SK-N-SH (cell line): ENCODE data around the gene CENPT. TPM values are rescaled to one million over a fixed set of nuclear protein-coding genes. Genes with fewer than 3 reads are reported as not detected.
A peak's percentile ranks its signal among the peaks of the same experiment; 100 is the strongest.

Experiments
- CTCF ChIA-PET: fragments of 300-600, 350-600 bp; formaldehyde crosslinking; extraction: SDS; loops from one replicate; lab custom pipeline; 2021; lab: Yijun Ruan, JAX
- POLR2A ChIA-PET: fragments of 350-600 bp; sonication (Branson Sonifier 250); formaldehyde crosslinking; extraction: SDS; loops from one replicate; lab custom pipeline; 2020; ENCODE audit warnings: antibody characterized with exemption, inconsistent platforms; lab: Yijun Ruan, JAX
- DNase-seq: peaks from one replicate; pipeline ENCODE4 v3.0.0; 2012
- H2AFZ ChIP-seq: fragments of 200-600 bp; sonication (generic); 2 replicates; pipeline ENCODE4 v1.8.1; 2016; ENCODE audit warnings: antibody characterized with exemption, mild to moderate bottlenecking, low read depth
- H3F3A ChIP-seq: fragments of 200-600 bp; sonication (generic); replicated peaks from 2 replicates; pipeline ENCODE3; 2016; ENCODE audit warnings: antibody characterized with exemption, mild to moderate bottlenecking; ENCODE audit not compliant: insufficient read depth
- H3K27ac ChIP-seq, 2 experiments: fragments of 200-500 bp in 1 of 2; fragments of 200-600 bp in 1 of 2; sonication (Bioruptor generic) in 1 of 2; sonication (generic), shearing (Covaris generic) in 1 of 2; 2 replicates each; pipeline versions ENCODE4 v1.5.1 to v1.6.1; 2014 to 2016; ENCODE audit warnings: low read depth in 2 of 2, inconsistent platforms in 1 of 2, low read length in 1 of 2, mild to moderate bottlenecking in 1 of 2, mixed read lengths in 1 of 2
- H3K27me3 ChIP-seq: fragments of 200-600 bp; sonication (generic), shearing (Covaris generic); 2 replicates; pipeline ENCODE4 v1.6.1; 2016; ENCODE audit warnings: mixed run types; ENCODE audit not compliant: insufficient read depth
- H3K36me3 ChIP-seq, 2 experiments: fragments of 200-500 bp in 1 of 2; fragments of 200-600 bp in 1 of 2; sonication (Bioruptor generic) in 1 of 2; sonication (generic) in 1 of 2; replicated peaks in 1 of 2; 2 replicates each; pipeline versions ENCODE3 to v1.5.1; 2014 to 2016; ENCODE audit warnings: low read length in 1 of 2, mild to moderate bottlenecking in 1 of 2; ENCODE audit not compliant: insufficient read depth in 2 of 2, control insufficient read depth in 1 of 2
- H3K4me1 ChIP-seq, 2 experiments: fragments of 200-500 bp in 1 of 2; fragments of 200-600 bp in 1 of 2; sonication (Bioruptor generic) in 1 of 2; sonication (generic), shearing (Covaris generic) in 1 of 2; 2 replicates each; pipeline versions ENCODE4 v1.5.1 to v1.6.1; 2014 to 2016; ENCODE audit warnings: low read depth in 1 of 2, low read length in 1 of 2, mixed run types in 1 of 2; ENCODE audit not compliant: insufficient read depth in 2 of 2, control insufficient read depth in 1 of 2
- H3K4me2 ChIP-seq: fragments of 200-600 bp; sonication (generic), shearing (Covaris generic); 2 replicates; pipeline ENCODE4 v1.6.1; 2017; ENCODE audit warnings: mixed run types
- H3K4me3 ChIP-seq, 2 experiments: fragments of 200-500 bp in 1 of 2; fragments of 200-600 bp in 1 of 2; sonication (Bioruptor generic) in 1 of 2; sonication (generic), shearing (Covaris generic) in 1 of 2; 2 replicates each; pipeline versions ENCODE4 v1.5.1 to v1.8.1; 2014 to 2016; ENCODE audit warnings: low read depth in 2 of 2, inconsistent platforms in 1 of 2, low read length in 1 of 2, mild to moderate bottlenecking in 1 of 2, mixed read lengths in 1 of 2, moderate library complexity in 1 of 2
- H3K79me2 ChIP-seq: fragments of 200-600 bp; sonication (generic); 2 replicates; pipeline ENCODE4 v1.8.1; 2017; ENCODE audit warnings: mild to moderate bottlenecking; ENCODE audit not compliant: insufficient read depth
- H3K9ac ChIP-seq: fragments of 200-600 bp; sonication (generic); 2 replicates; pipeline ENCODE4 v1.6.1; 2017; ENCODE audit warnings: mixed run types
- H3K9me2 ChIP-seq: fragments of 200-600 bp; sonication (generic); 2 replicates; pipeline ENCODE4 v1.6.1; 2017; ENCODE audit warnings: mixed run types
- H3K9me3 ChIP-seq: fragments of 200-600 bp; sonication (generic); 2 replicates; pipeline ENCODE4 v1.6.1; 2017; ENCODE audit warnings: mixed run types, mild to moderate bottlenecking, moderate library complexity
- H4K20me1 ChIP-seq: fragments of 200-600 bp; sonication (generic); 2 replicates; pipeline ENCODE4 v1.6.1; 2017; ENCODE audit warnings: mild to moderate bottlenecking, mixed run types; ENCODE audit not compliant: insufficient read depth
- CTCF ChIP-seq: fragments of 200-600 bp; sonication (generic); IDR thresholded peaks from 2 replicates; pipeline ENCODE4 v1.6.1; 2017; ENCODE audit warnings: antibody characterized with exemption, mild to moderate bottlenecking, moderate library complexity
- EP300 ChIP-seq, 2 experiments: IDR thresholded peaks; 2 replicates each; pipeline versions ENCODE4 v1.4.0 to v1.6.1; 2012; ENCODE audit warnings: borderline replicate concordance in 1 of 2, low read depth in 1 of 2, low read length in 1 of 2
- EZH2phosphoT487 ChIP-seq: fragments of 200-600 bp; sonication (generic); IDR thresholded peaks from 2 replicates; pipeline ENCODE4 v1.6.1; 2017; ENCODE audit warnings: low read depth, mixed run types, mild to moderate bottlenecking, antibody characterized with exemption, moderate library complexity, borderline replicate concordance
- GABPA ChIP-seq: IDR thresholded peaks from 2 replicates; pipeline ENCODE4 v1.4.0; 2012; ENCODE audit warnings: low read depth, mild to moderate bottlenecking
- MAX ChIP-seq: IDR thresholded peaks from 2 replicates; pipeline ENCODE4 v1.4.0; 2012; ENCODE audit warnings: low read depth
- MEF2A ChIP-seq: IDR thresholded peaks from 2 replicates; pipeline ENCODE4 v1.4.0; 2012; ENCODE audit warnings: low read depth, borderline replicate concordance
- MXI1 ChIP-seq: IDR thresholded peaks from 2 replicates; pipeline ENCODE4 v1.6.1; 2012; ENCODE audit warnings: mild to moderate bottlenecking, low read depth, low read length, improper control_type of control experiment
- NFIC ChIP-seq: IDR thresholded peaks from 2 replicates; pipeline ENCODE4 v1.4.0; 2012; ENCODE audit warnings: borderline replicate concordance
- POLR2AphosphoS5 ChIP-seq: IDR thresholded peaks from 2 replicates; pipeline ENCODE4 v1.6.1; 2012; ENCODE audit warnings: low read depth, low read length
- RCOR1 ChIP-seq: fragments of 150-350 bp; IDR thresholded peaks from 2 replicates; pipeline ENCODE4 v1.6.1; 2017; ENCODE audit warnings: antibody characterized with exemption, low read length
- SIN3A ChIP-seq: IDR thresholded peaks from 2 replicates; pipeline ENCODE4 v1.6.1; 2012; ENCODE audit warnings: low read depth, mild to moderate bottlenecking, low read length, moderate library complexity, borderline replicate concordance
- SMC3 ChIP-seq: IDR thresholded peaks from 2 replicates; pipeline ENCODE4 v1.6.1; 2012; ENCODE audit warnings: low read depth, low read length, improper control_type of control experiment
- TAF1 ChIP-seq: IDR thresholded peaks from 2 replicates; pipeline ENCODE4 v1.6.1; 2012; ENCODE audit warnings: low read depth, mild to moderate bottlenecking, low read length, moderate library complexity, borderline replicate concordance
- YY1 ChIP-seq: IDR thresholded peaks from 2 replicates; pipeline ENCODE4 v1.4.0; 2012; ENCODE audit warnings: low read depth, mild to moderate bottlenecking
- WGBS: methylation state at CpG from one replicate; pipeline ENCODE4 v1.1.6; 2017; ENCODE audit warnings: low lambda C conversion rate; 5-methylcytosine and 5-hydroxymethylcytosine counted together
- polyA plus RNA-seq, 3 experiments: library from polyadenylated mRNA; depleted of rRNA; stranded (reverse); fragments of >200 nt; gene quantifications; 2 replicates each; pipeline ENCODE4 v1.2.3, GENCODE V29; 2012
- TF ChIP-seq, protein P1 (sequence below): IDR thresholded peaks from 2 replicates; pipeline ENCODE4 v1.6.1; 2012; ENCODE audit warnings: mild to moderate bottlenecking, low read depth, low read length, moderate library complexity
- TF ChIP-seq, protein P2 (sequence below): IDR thresholded peaks from 2 replicates; pipeline ENCODE4; 2012

CENPT gene
- polyA plus RNA-seq, 1 of the 3 experiments (the other 2 are of a cell fraction), result 48.6 TPM

GRCh38 chr16:67874372-67874771 lies 26.9 kb upstream of the CENPT start:
- peaks cover 46% of the 10 kb centered on the region for H3K79me2 ChIP-seq
- H4K20me1 ChIP-seq, result peaks cover 27% of the 10 kb centered on the region
- WGBS, result no CpG with 5 or more reads among the region's 3 CpGs
- H3K9me3 ChIP-seq, result no peaks in the 10 kb centered on the region
- TF ChIP-seq MEF2A, result no peak
- TF ChIP-seq EP300 (IDR thresholded peaks at IDR 0.05; ENCODE audit: borderline replicate concordance in 1 of 2, low read depth in 1 of 2, low read length in 1 of 2), result no peak
- no peak for TF ChIP-seq SIN3A
- no peak for TF ChIP-seq EZH2phosphoT487
- TF ChIP-seq, all 33 proteins: peak for 0
- peak overlapping the region; percentile 94 to 96 for H3K4me3 ChIP-seq
- no peak overlapping the region for H2AFZ ChIP-seq
- no peaks in the 10 kb centered on the region for H3K9me2 ChIP-seq
- H3F3A ChIP-seq, result peaks cover 20% of the 10 kb centered on the region
- peaks cover 27 to 57% of the 10 kb centered on the region in 2 experiments for H3K36me3 ChIP-seq
- peak overlapping the region; percentile 95 for H3K9ac ChIP-seq
- H3K27me3 ChIP-seq, result no peaks in the 10 kb centered on the region
- ChIA-PET POLR2A (no interaction called here), CTCF (interaction anchor here (1.2 to 22.4 kb wide), 5 partner anchors 10 to 353 kb away, joined by 4 to 564 read pairs (median 7); partner anchors contain the start of genes CTRL, LCAT, NRN1L and PSMB10)
- DNase-seq, result no peak
- no peak overlapping the region for H3K27ac ChIP-seq
- peak overlapping the region; percentile 99 for H3K4me2 ChIP-seq
- peaks cover 11 to 13% of the 10 kb centered on the region in 2 experiments; a peak in 1 of 4 replicates for H3K4me1 ChIP-seq

- Histone ChIP-seq H3K36me3 (peaks cover 22 to 53% of the 10 kb centered on the region in 2 experiments), H3K4me1 (peaks cover 11 to 13% of the 10 kb centered on the region in 2 experiments; a peak in 1 of 4 replicates), H3K9ac (peak overlapping the region; percentile 95), H3K4me3 (peak overlapping the region; percentile 94 to 96), H3K4me2 (peak overlapping the region; percentile 99), H3F3A (peaks cover 20% of the 10 kb centered on the region), H3K27ac (peak overlapping the region; percentile 64 to 66; a peak in 3 of 4 replicates), H4K20me1 (peaks cover 27% of the 10 kb centered on the region), H2AFZ (peak overlapping the region; percentile 82; the same call in 1 of the 2 replicates), H3K9me3 (no peaks in the 10 kb centered on the region), H3K9me2 (no peaks in the 10 kb centered on the region), H3K27me3 (no peaks in the 10 kb centered on the region), H3K79me2 (peaks cover 46% of the 10 kb centered on the region)
- CTCF ChIA-PET, result interaction anchor here (0.8 to 22.4 kb wide), 6 partner anchors 11 to 353 kb away, joined by 4 to 564 read pairs (median 6); partner anchors contain the start of genes CTRL, LCAT, NRN1L and PSMB10
- POLR2A ChIA-PET, result interaction anchor here (0.6 to 1.4 kb wide), 3 partner anchors 9 to 172 kb away, joined by 4 to 6 read pairs (median 5); partner anchors contain the start of gene NRN1L
- DNase-seq, result no peak
- 16% methylated on average over 17 of the region's 23 CpGs for WGBS
- no peak for TF ChIP-seq POLR2AphosphoS5
- TF ChIP-seq SIN3A, result no peak
- no peak for TF ChIP-seq MEF2A
- no peak for TF ChIP-seq EP300 (IDR thresholded peaks at IDR 0.05; ENCODE audit: borderline replicate concordance in 1 of 2, low read depth in 1 of 2, low read length in 1 of 2)
- TF ChIP-seq, protein P1, sequence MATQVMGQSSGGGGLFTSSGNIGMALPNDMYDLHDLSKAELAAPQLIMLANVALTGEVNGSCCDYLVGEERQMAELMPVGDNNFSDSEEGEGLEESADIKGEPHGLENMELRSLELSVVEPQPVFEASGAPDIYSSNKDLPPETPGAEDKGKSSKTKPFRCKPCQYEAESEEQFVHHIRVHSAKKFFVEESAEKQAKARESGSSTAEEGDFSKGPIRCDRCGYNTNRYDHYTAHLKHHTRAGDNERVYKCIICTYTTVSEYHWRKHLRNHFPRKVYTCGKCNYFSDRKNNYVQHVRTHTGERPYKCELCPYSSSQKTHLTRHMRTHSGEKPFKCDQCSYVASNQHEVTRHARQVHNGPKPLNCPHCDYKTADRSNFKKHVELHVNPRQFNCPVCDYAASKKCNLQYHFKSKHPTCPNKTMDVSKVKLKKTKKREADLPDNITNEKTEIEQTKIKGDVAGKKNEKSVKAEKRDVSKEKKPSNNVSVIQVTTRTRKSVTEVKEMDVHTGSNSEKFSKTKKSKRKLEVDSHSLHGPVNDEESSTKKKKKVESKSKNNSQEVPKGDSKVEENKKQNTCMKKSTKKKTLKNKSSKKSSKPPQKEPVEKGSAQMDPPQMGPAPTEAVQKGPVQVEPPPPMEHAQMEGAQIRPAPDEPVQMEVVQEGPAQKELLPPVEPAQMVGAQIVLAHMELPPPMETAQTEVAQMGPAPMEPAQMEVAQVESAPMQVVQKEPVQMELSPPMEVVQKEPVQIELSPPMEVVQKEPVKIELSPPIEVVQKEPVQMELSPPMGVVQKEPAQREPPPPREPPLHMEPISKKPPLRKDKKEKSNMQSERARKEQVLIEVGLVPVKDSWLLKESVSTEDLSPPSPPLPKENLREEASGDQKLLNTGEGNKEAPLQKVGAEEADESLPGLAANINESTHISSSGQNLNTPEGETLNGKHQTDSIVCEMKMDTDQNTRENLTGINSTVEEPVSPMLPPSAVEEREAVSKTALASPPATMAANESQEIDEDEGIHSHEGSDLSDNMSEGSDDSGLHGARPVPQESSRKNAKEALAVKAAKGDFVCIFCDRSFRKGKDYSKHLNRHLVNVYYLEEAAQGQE, result no peak
- TF ChIP-seq SMC3, result no peak
- no peak for TF ChIP-seq MAX
- TF ChIP-seq MXI1, result no peak
- no peak for TF ChIP-seq YY1
- TF ChIP-seq, protein P2, sequence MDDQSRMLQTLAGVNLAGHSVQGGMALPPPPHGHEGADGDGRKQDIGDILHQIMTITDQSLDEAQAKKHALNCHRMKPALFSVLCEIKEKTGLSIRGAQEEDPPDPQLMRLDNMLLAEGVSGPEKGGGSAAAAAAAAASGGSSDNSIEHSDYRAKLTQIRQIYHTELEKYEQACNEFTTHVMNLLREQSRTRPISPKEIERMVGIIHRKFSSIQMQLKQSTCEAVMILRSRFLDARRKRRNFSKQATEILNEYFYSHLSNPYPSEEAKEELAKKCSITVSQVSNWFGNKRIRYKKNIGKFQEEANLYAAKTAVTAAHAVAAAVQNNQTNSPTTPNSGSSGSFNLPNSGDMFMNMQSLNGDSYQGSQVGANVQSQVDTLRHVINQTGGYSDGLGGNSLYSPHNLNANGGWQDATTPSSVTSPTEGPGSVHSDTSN, result no peak
- TF ChIP-seq EZH2phosphoT487, result no peak
- no peak for TF ChIP-seq GABPA
- no peak for TF ChIP-seq RCOR1
- TF ChIP-seq CTCF, result no peak
- no peak for TF ChIP-seq NFIC
- no peak for TF ChIP-seq TAF1
Observed at GRCh38 chr16:67873435-67874370, 26.2 kb upstream of the CENPT start.
